HG03159 (cell line): ENCODE data around the gene SF3B2.
"Not testable (repeated sequence)": the region's sequence is repeated elsewhere in the genome, so short reads cannot be mapped to it uniquely, and the experiment has no call there.

ENCODE experiments used
- ATAC-seq: cut with Tn5 transposase; IDR thresholded peaks from one replicate; pipeline ENCODE4 v1.9.1; 2021; ENCODE audit warnings: mild to moderate bottlenecking, moderate library complexity; ENCODE audit not compliant: unreplicated experiment

The SF3B2 gene

GRCh38 chr11:66015936-66016792, 36.0 kb upstream of the SF3B2 start:
- ATAC-seq, result no peak

- ATAC-seq, result no peak
Measured at GRCh38 chr11:66016793-66017177, 35.4 kb upstream of the SF3B2 start.

- no peak for ATAC-seq
Measured at GRCh38 chr11:66017321-66017720, 34.8 kb upstream of the SF3B2 start.

- no peak for ATAC-seq
Measured at GRCh38 chr11:66020212-66020611, 32.0 kb upstream of the SF3B2 start.

- ATAC-seq, result no peak
Measured at GRCh38 chr11:66020618-66021357, 31.4 kb upstream of the SF3B2 start.

DNA sequence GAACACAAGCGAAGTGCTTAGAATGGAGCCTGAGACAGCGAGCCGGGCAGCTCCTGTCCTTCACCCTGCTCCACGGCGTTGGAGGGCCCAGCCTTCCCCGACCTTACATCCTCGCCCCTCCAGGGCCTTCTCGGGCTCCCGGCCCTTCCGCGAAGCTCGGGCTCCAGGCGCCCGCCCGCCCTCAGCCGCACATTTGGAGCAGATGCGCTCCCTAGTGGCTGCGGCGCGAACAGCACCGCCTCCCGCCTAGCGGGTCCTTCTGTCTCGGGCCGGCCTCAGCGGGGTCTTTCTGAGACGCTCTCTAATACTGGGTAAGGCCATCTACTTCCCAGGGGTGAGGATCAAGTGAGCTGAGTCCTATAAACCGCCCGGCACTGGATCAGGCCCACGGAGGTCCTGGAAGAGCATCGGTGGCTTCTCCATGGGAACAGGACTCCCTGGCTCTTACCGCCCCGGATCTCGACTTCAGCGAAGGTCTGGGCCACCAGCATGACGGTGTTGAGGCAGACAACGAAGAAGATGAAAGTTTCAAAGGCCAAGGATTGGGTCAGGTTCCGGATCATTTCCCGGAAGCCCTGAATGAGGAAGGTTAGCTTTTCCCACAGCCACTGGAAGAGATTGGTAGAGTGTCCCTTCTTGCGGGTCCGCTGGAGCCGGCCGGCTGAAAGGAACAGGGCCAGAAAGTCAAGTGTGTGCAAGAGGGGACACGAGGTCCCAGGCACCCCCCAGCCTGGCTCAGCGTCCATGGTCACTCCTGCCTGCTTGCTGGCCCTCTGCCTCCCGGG, 29.6 kb upstream of the SF3B2 start:
- no peak for ATAC-seq

- ATAC-seq, result not testable (repeated sequence)
Measured at GRCh38 chr11:66023186-66023440, 29.1 kb upstream of the SF3B2 start.

GRCh38 chr11:66026017-66026529, 26.1 kb upstream of the SF3B2 start, which contains the start of gene CATSPER1:
CATSPER1 (minus strand) TSS chr11:66026479; CDS start chr11:66026379, 100 bp downstream.
- ATAC-seq, result no peak

GRCh38 chr11:66032957-66033735, 19.0 kb upstream of the SF3B2 start:
- ATAC-seq, result no peak

DNA sequence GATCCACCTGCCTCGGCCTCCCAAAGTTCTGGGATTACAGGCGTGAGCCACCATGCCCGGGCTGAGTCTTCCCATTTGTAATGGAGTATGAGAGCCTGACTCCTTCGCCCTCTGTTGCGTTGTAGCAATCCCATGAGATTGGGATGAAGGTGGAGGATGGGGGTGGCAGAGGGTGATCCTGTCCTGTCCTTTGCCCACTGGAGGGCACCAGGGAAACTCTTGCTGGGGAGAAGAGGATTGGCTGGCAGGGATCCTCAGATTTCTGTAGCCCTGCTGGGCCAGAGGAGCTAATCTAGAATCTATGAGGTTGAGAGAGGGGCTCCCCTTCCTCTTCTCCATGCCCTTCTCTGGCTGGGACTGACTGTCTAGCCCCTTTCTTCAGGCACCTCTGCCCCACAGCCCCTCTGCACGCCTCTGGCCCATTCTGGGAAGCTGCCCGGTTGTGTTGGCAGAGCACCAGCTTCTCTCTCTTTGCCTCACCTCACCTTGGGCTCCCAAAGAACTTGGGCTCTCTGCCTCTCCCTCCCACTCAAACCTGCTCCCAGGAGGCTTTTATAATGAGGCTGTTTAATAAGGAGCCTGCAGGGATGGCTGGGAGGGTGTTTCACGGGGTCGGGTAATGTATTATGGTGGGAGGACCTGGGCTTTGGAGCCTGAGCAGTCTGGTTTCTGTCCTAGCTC, 16.4 kb upstream of the SF3B2 start:
- ATAC-seq, result no peak

DNA sequence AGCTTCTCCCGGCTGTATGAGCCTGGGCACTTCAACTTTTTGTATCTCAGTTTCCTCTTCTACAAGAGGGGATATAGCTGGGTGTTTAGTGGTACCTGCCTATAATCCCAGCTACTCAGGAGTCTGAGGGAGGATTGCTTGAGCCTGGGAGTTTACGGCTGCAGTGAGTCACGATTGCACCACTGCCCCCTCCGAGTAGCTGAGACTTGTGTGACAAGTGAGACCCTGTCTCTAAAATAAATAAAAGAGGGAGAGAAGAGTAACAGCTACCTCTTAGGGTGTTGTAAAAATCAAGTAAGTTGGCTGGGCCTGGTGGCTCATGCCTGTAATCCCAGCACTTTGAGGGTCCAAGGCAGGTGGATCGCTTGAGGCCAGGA, 15.8 kb upstream of the SF3B2 start:
- no peak for ATAC-seq

GRCh38 chr11:66037327-66037726, 14.8 kb upstream of the SF3B2 start:
- ATAC-seq, result no peak

DNA sequence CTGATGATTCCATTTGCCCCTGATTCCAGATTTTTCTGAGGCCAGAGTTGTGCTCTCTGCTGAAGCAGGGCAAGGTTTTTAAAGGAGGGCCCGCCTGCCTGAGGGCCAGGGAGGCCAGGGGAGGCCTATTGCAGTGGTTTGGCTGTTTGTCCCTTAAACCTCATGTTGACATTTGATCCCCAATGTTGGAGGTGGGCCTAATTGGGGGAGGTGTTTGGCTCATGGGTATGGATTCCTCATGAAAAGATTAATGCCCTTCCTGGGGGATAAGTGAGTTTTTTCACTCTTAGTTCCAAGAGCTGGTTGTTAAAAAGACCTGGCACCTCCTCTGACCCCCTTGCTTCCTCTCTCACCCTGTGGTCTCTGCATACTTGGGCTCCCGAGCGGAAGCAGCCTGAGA, 12.4 kb upstream of the SF3B2 start:
- no peak for ATAC-seq

GRCh38 chr11:66042227-66042995, 9.8 kb upstream of the SF3B2 start:
- no peak for ATAC-seq

- no peak for ATAC-seq
Measured at GRCh38 chr11:66042996-66043906, 8.9 kb upstream of the SF3B2 start.

DNA sequence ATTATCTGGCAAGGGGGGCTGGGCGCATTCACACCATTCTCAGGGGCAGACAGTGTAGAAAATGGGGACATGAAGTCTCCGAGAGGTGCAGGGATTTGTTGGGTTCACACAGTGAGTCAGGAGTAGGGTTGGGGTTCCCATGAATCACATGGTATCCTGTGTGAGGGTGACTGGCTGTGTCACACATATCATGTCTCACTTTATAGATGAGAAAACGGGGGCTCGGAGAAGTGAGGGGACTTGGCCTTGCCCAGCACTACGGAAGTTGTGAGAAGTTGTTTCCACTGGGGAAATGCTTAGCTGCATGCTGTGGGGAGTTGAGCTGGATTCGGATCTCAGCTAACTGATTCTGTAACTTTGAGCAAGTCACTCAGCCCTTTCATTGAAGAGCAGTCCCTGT, 7.4 kb upstream of the SF3B2 start:
- ATAC-seq, result no peak

GRCh38 chr11:66045177-66045639, 7.0 kb upstream of the SF3B2 start:
- ATAC-seq, result no peak

DNA sequence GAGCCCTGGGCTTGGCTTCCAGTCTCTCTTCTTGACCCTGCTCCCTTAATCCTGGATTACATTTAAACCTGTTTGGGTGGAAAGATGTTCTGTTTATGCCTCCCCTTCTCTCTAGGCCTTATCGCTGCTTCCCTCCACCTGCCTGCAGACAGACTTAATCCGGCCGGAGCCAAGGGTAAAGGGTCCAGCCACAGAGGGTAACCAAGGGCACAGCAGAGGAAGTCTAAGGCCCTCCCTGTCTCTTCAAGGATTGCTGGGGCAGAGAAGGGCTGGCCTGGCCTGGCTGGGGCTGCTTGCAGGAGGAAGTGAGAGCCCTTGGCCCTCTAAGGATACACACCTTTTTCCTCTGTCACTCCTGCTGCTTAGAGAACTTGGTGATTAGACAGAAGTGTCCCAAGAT, 5.3 kb upstream of the SF3B2 start:
- no peak for ATAC-seq
